ENCODE measurements around the gene PLA2G4B. TPM values are rescaled to one million over a fixed set of nuclear protein-coding genes. Genes with fewer than 3 reads are reported as not detected.

Gene PLA2G4B
- total RNA-seq, 1 experiment from 2014 or later: 4.7 TPM

DNA sequence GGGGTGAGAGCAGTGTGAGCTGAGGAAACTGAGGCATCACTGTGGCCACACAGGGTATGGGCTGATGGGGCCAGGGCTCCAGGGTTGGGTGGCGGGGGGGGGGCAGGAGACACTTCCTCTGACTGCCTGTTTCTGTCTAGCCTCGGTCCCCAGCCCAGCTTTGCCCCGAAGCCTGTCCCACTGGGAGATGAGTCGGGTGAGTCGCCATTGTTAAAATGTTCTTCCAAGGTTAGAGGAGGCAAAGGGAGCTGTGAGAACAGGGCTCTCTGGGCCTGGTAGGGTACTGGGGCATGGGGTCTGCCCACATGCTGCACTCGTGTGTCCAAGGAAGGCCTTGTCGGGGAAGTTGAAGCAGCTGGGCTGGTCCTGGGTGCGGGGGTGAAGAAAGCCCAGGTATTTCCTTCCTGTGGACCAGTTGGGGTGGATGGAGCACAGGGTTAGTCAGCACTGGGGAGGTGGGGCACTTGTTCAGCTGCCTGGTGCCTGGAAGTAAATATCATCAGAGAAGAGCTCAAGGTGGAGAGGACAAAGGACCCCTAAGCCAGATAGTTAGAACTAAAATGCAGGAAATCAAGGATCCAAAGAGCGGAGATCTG lies 19.1 kb upstream of the PLA2G4B start:
- H3K4me3 ChIP-seq (ENCODE audit: low read depth in 2 of 2, low read length in 2 of 2): no peak overlapping the region
- ATAC-seq (no peak), DNase-seq (ENCODE audit: low read depth, low spot score) (no peak)
- in situ Hi-C loops (cut with HindIII; ENCODE audit: low pct_unique_long_range_greater_than_20kb, low sequenced_read_pairs) (no loop called here), intact Hi-C loops (cut with micrococcal nuclease; ENCODE audit: unreplicated experiment) (loop anchor here (10.0 kb wide), 1 partner anchor 215 kb away; no protein-coding TSS in a partner anchor)
- no TSS peak for BruUV-seq (replicated peaks)
- no peaks in the 10 kb centered on the region for H3K4me1 ChIP-seq (ENCODE audit: control insufficient read depth, insufficient read depth, low read length)
- CTCF ChIA-PET: no interaction called here
- peaks cover 4% of the 10 kb centered on the region; the same call in 1 of the 2 replicates for H3K36me3 ChIP-seq (ENCODE audit: control insufficient read depth, insufficient read depth, low read length)
- H3K27ac ChIP-seq (ENCODE audit: low read length): no peak overlapping the region
- no peaks in the 10 kb centered on the region for H3K27me3 ChIP-seq (ENCODE audit: control insufficient read depth, insufficient read depth, low read length)
- no peaks in the 10 kb centered on the region for H3K9me3 ChIP-seq (ENCODE audit: control insufficient read depth, insufficient read depth, low read depth, low read length)
- no peak for TF ChIP-seq SIN3A (IDR thresholded peaks at IDR 0.05; ENCODE audit: borderline replicate concordance, insufficient read depth, low read depth, low read length)
- TF ChIP-seq, protein P1, sequence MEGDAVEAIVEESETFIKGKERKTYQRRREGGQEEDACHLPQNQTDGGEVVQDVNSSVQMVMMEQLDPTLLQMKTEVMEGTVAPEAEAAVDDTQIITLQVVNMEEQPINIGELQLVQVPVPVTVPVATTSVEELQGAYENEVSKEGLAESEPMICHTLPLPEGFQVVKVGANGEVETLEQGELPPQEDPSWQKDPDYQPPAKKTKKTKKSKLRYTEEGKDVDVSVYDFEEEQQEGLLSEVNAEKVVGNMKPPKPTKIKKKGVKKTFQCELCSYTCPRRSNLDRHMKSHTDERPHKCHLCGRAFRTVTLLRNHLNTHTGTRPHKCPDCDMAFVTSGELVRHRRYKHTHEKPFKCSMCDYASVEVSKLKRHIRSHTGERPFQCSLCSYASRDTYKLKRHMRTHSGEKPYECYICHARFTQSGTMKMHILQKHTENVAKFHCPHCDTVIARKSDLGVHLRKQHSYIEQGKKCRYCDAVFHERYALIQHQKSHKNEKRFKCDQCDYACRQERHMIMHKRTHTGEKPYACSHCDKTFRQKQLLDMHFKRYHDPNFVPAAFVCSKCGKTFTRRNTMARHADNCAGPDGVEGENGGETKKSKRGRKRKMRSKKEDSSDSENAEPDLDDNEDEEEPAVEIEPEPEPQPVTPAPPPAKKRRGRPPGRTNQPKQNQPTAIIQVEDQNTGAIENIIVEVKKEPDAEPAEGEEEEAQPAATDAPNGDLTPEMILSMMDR (IDR thresholded peaks at IDR 0.05): no peak
- no peak for TF ChIP-seq REST (IDR thresholded peaks at IDR 0.05; ENCODE audit: insufficient read depth in 1 of 2, low read depth in 2 of 2, low read length in 1 of 2)
- TF ChIP-seq POLR2AphosphoS5 (IDR thresholded peaks at IDR 0.05; ENCODE audit: low read depth, low read length): no peak
- no peak for TF ChIP-seq TCF7L2 (IDR thresholded peaks at IDR 0.05; ENCODE audit: low read depth, low read length)
- POLR2A ChIA-PET: no interaction called here

DNA sequence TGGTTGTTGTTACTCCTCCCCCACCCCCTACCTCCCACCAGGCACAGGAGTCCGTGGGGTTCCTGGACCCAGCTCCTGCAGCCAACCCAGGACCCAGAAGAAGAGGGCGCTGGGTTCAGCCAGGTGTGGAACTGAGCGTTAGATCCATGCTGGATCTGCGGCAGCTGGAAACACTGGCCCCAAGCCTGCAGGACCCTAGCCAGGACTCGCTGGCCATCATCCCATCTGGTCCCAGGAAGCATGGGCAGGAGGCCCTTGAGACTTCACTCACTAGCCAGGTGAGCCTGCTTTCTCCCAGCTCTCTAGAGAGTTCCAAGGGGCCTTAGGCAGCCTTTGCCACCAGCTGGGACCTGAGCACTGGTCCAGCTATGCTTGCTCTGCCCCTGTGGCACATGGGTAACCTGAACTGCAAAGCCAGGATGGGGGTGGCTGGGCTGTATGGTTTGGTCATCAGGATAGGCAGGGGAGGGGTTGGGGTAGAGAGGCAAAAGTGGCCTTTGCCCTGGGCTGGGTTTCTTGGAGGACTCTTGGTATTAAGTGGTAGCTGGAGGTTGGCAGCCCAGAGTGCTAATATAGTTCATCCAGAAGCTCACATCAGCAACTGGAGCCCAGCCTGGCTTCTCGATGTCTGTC lies 17.7 kb upstream of the PLA2G4B start:
- H3K27ac ChIP-seq (ENCODE audit: low read length): no peak overlapping the region
- in situ Hi-C loops (cut with HindIII; ENCODE audit: low pct_unique_long_range_greater_than_20kb, low sequenced_read_pairs): no loop called here
- BruUV-seq (replicated peaks): no TSS peak
- intact Hi-C loops (cut with micrococcal nuclease; ENCODE audit: unreplicated experiment): no loop called here
- DNase-seq (ENCODE audit: low read depth, low spot score) (no peak), ATAC-seq (no peak)
- peaks cover 2% of the 10 kb centered on the region; the same call in 1 of the 2 replicates for H3K36me3 ChIP-seq (ENCODE audit: control insufficient read depth, insufficient read depth, low read length)
- no peak for TF ChIP-seq REST (IDR thresholded peaks at IDR 0.05; ENCODE audit: insufficient read depth in 1 of 2, low read depth in 2 of 2, low read length in 1 of 2)
- no peak for TF ChIP-seq TCF7L2 (IDR thresholded peaks at IDR 0.05; ENCODE audit: low read depth, low read length)
- TF ChIP-seq POLR2AphosphoS5 (IDR thresholded peaks at IDR 0.05; ENCODE audit: low read depth, low read length): no peak
- TF ChIP-seq SIN3A (IDR thresholded peaks at IDR 0.05; ENCODE audit: borderline replicate concordance, insufficient read depth, low read depth, low read length): no peak
- TF ChIP-seq, protein P1 (IDR thresholded peaks at IDR 0.05): no peak
- POLR2A ChIA-PET: interaction anchor here (0.6 kb wide), 1 partner anchor 40 kb away, joined by 3 read pairs; no protein-coding TSS in a partner anchor
- CTCF ChIA-PET: interaction anchor here (1.1 kb wide), 1 partner anchor 48 kb away, joined by 3 read pairs; no protein-coding TSS in a partner anchor
- no peaks in the 10 kb centered on the region for H3K4me1 ChIP-seq (ENCODE audit: control insufficient read depth, insufficient read depth, low read length)
- no peaks in the 10 kb centered on the region for H3K9me3 ChIP-seq (ENCODE audit: control insufficient read depth, insufficient read depth, low read depth, low read length)
- no peaks in the 10 kb centered on the region for H3K27me3 ChIP-seq (ENCODE audit: control insufficient read depth, insufficient read depth, low read length)
- H3K4me3 ChIP-seq (ENCODE audit: low read depth in 2 of 2, low read length in 2 of 2): no peak overlapping the region
